PC-3 (cell line): ENCODE measurements around the gene BCAR1. TPM values are rescaled to one million over a fixed set of nuclear protein-coding genes. Genes with fewer than 3 reads are reported as not detected.

Experiments
- ATAC-seq: fragments of 200-7000 bp; cut with Tn5 transposase; 2 replicates; pipeline ENCODE4 v1.9.1; 2020; ENCODE audit warnings: mild to moderate bottlenecking, moderate library complexity
- BruUV-seq: library from RNA; stranded (reverse); fragments of 400-500 nt; replicated peaks from 2 replicates; lab custom pipeline; 2021; lab: Mats Ljungman, UMichigan
- CTCF ChIA-PET: fragments of 300-600 bp; sonication (Branson Sonifier 250); formaldehyde crosslinking; loops from one replicate; lab custom pipeline; 2022; ENCODE audit warnings: antibody characterized with exemption; lab: Charles Lee
- POLR2A ChIA-PET: fragments of 300-600 bp; sonication (Branson Sonifier 250); formaldehyde crosslinking; loops from one replicate; lab custom pipeline; 2022; ENCODE audit warnings: antibody characterized with exemption; ENCODE audit not compliant: unreplicated experiment; lab: Charles Lee
- DNase-seq: peaks from one replicate; pipeline ENCODE4 v3.0.0-alpha.2; 2015
- H2AFZ ChIP-seq: fragments of 300-600 bp; sonication (generic); 2 replicates; pipeline ENCODE4 v1.6.0; 2016; ENCODE audit warnings: antibody characterized with exemption, low read length
- H3F3A ChIP-seq: fragments of 300-600 bp; sonication (generic); one replicate; pipeline ENCODE4 v1.6.0; 2017; ENCODE audit warnings: antibody characterized with exemption, low read length, control low read depth, mild to moderate bottlenecking; ENCODE audit not compliant: unreplicated experiment
- H3K27ac ChIP-seq: fragments of 300-600 bp; sonication (generic); 2 replicates; pipeline ENCODE4 v1.5.1; 2016; ENCODE audit warnings: mild to moderate bottlenecking, low read length
- H3K27me3 ChIP-seq: fragments of 300-600 bp; sonication (generic); 2 replicates; pipeline ENCODE4 v1.6.1; 2016; ENCODE audit warnings: low read length, mixed read lengths
- H3K36me3 ChIP-seq: fragments of 300-600 bp; sonication (generic); 2 replicates; pipeline ENCODE4 v1.6.1; 2016; ENCODE audit warnings: low read depth, mixed run types, low read length, mixed read lengths
- H3K4me1 ChIP-seq: fragments of 300-600 bp; sonication (generic); 2 replicates; pipeline ENCODE4 v1.5.1; 2016; ENCODE audit warnings: low read length; ENCODE audit not compliant: insufficient read depth
- H3K4me2 ChIP-seq: fragments of 300-600 bp; sonication (generic); 2 replicates; pipeline ENCODE4 v1.6.0; 2016; ENCODE audit warnings: low read length
- H3K4me3 ChIP-seq: fragments of 300-600 bp; sonication (generic); 2 replicates; pipeline ENCODE4 v1.5.1; 2016; ENCODE audit warnings: mild to moderate bottlenecking, low read length, mixed read lengths
- H3K79me2 ChIP-seq: fragments of 300-600 bp; sonication (generic); 2 replicates; pipeline ENCODE4 v1.6.1; 2017; ENCODE audit warnings: low read length, mixed read lengths
- H3K9ac ChIP-seq: fragments of 300-600 bp; sonication (generic); 2 replicates; pipeline ENCODE4 v1.6.0; 2016; ENCODE audit warnings: mild to moderate bottlenecking, low read length
- H3K9me2 ChIP-seq: fragments of 300-600 bp; sonication (generic); replicated peaks from 2 replicates; pipeline ENCODE4 v1.6.1; 2016; ENCODE audit warnings: mixed run types, low read length, mixed read lengths
- H3K9me3 ChIP-seq: fragments of 300-600 bp; sonication (generic); 2 replicates; pipeline ENCODE4 v1.6.1; 2016; ENCODE audit warnings: low read length, mixed read lengths
- H4K20me1 ChIP-seq: fragments of 300-600 bp; sonication (generic); 2 replicates; pipeline ENCODE4 v1.6.1; 2016; ENCODE audit warnings: low read length, mixed read lengths
- EZH2 ChIP-seq: fragments of 300-600 bp; sonication (generic); IDR thresholded peaks from one replicate; pipeline ENCODE4 v1.6.1; 2017; ENCODE audit warnings: antibody characterized with exemption, mild to moderate bottlenecking, low read length; ENCODE audit not compliant: unreplicated experiment
- EZH2phosphoT487 ChIP-seq: fragments of 300-600 bp; sonication (generic); IDR thresholded peaks from 2 replicates; pipeline ENCODE4 v1.6.1; 2018; ENCODE audit warnings: mild to moderate bottlenecking, antibody characterized with exemption, low read length, borderline replicate concordance
- intact Hi-C: fragments of 100-400 bp; cut with micrococcal nuclease; formaldehyde crosslinking; loops from 2 replicates; pipeline ENCODE4 v1.9.0; 2023
- total RNA-seq: library from RNA; depleted of rRNA; stranded (reverse); fragments of >200 nt; gene quantifications from 2 replicates; pipeline ENCODE4 v1.2.3, GENCODE V29; 2014
- TF ChIP-seq, protein P1 (sequence below): fragments of 300-600 bp; sonication (generic); conservative IDR thresholded peaks from 2 replicates; pipeline ENCODE4 v1.5.1; 2017; ENCODE audit warnings: antibody characterized with exemption, low read depth, mild to moderate bottlenecking, low read length

The BCAR1 gene
- total RNA-seq, 1 experiment from 2014 or later, result 49.3 TPM

- H3K4me2 ChIP-seq, result no peak overlapping the region
- H3K79me2 ChIP-seq, result peaks cover 92% of the 10 kb centered on the region
- ChIA-PET CTCF (no interaction called here), POLR2A (no interaction called here)
- TF ChIP-seq EZH2phosphoT487, result no peak
- TF ChIP-seq, protein P1, sequence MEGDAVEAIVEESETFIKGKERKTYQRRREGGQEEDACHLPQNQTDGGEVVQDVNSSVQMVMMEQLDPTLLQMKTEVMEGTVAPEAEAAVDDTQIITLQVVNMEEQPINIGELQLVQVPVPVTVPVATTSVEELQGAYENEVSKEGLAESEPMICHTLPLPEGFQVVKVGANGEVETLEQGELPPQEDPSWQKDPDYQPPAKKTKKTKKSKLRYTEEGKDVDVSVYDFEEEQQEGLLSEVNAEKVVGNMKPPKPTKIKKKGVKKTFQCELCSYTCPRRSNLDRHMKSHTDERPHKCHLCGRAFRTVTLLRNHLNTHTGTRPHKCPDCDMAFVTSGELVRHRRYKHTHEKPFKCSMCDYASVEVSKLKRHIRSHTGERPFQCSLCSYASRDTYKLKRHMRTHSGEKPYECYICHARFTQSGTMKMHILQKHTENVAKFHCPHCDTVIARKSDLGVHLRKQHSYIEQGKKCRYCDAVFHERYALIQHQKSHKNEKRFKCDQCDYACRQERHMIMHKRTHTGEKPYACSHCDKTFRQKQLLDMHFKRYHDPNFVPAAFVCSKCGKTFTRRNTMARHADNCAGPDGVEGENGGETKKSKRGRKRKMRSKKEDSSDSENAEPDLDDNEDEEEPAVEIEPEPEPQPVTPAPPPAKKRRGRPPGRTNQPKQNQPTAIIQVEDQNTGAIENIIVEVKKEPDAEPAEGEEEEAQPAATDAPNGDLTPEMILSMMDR, result no peak
- TF ChIP-seq EZH2, result no peak
- H3K4me3 ChIP-seq, result no peak overlapping the region
- no peaks in the 10 kb centered on the region for H3K9me3 ChIP-seq
- no TSS peak for BruUV-seq
- H3K36me3 ChIP-seq, result no peaks in the 10 kb centered on the region
- DNase-seq, result no peak
- intact Hi-C loops, result no loop called here
- no peak overlapping the region for H3K9ac ChIP-seq
- H3K27ac ChIP-seq, result no peak overlapping the region
- H4K20me1 ChIP-seq, result no peaks in the 10 kb centered on the region
- no peaks in the 10 kb centered on the region for H3K9me2 ChIP-seq
- H3K4me1 ChIP-seq, result peaks cover 16% of the 10 kb centered on the region
- no peaks in the 10 kb centered on the region for H3F3A ChIP-seq
- H2AFZ ChIP-seq, result no peak overlapping the region
- no peaks in the 10 kb centered on the region for H3K27me3 ChIP-seq
- ATAC-seq, result no peak
Measured at GRCh38 chr16:75257886-75258806, 6.7 kb upstream of the BCAR1 start.

DNA sequence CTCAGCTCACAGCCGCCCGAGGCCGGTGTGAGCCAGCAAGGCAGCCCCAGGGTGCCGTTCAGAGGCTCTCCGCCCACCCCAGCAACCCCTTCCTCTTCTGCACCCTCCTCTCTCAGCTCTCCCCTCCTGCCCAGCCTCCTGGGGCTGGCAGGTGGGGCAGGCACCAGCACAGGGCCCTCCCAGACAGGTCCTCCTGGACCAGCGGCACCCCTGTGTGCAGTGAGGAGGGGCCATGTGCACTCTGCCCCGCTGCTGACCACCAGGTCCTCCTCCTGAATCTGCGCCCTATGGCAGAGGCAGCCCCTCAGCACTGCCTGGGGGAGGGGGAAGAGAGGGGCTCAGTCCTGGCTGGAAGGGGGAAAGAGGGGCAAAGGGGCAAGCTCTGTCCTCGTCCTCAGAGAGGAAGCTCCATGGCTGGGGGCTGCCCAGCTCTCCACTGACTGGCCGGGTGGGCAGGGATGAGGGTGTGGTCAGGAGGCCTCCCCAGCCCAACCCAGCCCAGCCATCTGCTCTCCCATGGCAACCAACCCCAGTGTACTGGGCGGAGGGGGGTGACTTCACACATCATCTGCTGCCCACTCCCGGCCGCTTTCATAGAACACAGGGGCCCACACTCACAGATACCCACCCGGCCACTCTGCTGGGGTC lies 5.4 kb upstream of the BCAR1 start:
- H4K20me1 ChIP-seq, result no peaks in the 10 kb centered on the region
- no peaks in the 10 kb centered on the region for H3K9me2 ChIP-seq
- H3K4me1 ChIP-seq, result peaks cover 19% of the 10 kb centered on the region
- H3F3A ChIP-seq, result no peaks in the 10 kb centered on the region
- H3K27me3 ChIP-seq, result no peaks in the 10 kb centered on the region
- CTCF ChIA-PET, result interaction anchor here (0.6 kb wide), 1 partner anchor 184 kb away, joined by 3 read pairs; no protein-coding TSS in a partner anchor
- no peak overlapping the region for H2AFZ ChIP-seq
- H3K4me2 ChIP-seq, result no peak overlapping the region
- H3K36me3 ChIP-seq, result no peaks in the 10 kb centered on the region
- TF ChIP-seq, protein P1, result no peak
- TF ChIP-seq EZH2 (no peak), EZH2phosphoT487 (no peak)
- H3K9me3 ChIP-seq, result no peaks in the 10 kb centered on the region
- H3K27ac ChIP-seq, result no peak overlapping the region
- no peak for DNase-seq
- no TSS peak for BruUV-seq
- intact Hi-C loops, result no loop called here
- POLR2A ChIA-PET, result no interaction called here
- H3K79me2 ChIP-seq, result peaks cover 90% of the 10 kb centered on the region
- ATAC-seq, result no peak
- H3K4me3 ChIP-seq, result no peak overlapping the region
- no peak overlapping the region for H3K9ac ChIP-seq
